GM12891 (cell line): ENCODE measurements around the gene GALK2.

ENCODE experiments used
- SPI1 ChIP-seq: IDR thresholded peaks from 2 replicates; pipeline ENCODE4 v1.6.1; 2011; ENCODE audit warnings: low read depth, low read length, control low read depth
- TAF1 ChIP-seq: IDR thresholded peaks from 2 replicates; pipeline ENCODE4 v1.6.1; 2011; ENCODE audit warnings: low read depth, low read length, control low read depth

DNA sequence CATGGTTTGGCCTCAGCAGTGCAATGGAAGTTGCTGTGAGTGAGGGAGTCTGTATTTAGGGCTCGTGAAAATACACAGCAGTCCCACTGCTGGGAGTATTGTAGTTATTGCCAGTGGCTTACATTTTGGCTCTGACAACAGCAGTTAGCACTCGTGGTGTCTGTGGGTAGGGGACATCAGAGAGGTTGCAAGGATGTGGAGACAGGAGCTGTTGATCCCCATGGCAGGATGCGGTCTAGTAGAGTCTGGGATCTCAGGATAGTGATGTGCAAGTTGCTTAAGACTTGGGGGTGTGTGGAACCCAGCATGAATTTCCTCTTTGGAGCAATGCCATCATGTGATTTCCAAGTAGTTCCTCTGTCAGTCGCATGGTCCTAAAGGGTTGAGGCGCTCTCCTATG is 59.9 kb downstream of the GALK2 start:
- TF ChIP-seq TAF1 (no peak), SPI1 (no peak)
